ENCODE measurements around the gene AGMO. TPM values are rescaled to one million over a fixed set of nuclear protein-coding genes. Genes with fewer than 3 reads are reported as not detected.

Gene AGMO
- total RNA-seq, 4 donors from 2014 or later: 0.27 to 0.77 (median 0.64) TPM; not detected in 1

DNA sequence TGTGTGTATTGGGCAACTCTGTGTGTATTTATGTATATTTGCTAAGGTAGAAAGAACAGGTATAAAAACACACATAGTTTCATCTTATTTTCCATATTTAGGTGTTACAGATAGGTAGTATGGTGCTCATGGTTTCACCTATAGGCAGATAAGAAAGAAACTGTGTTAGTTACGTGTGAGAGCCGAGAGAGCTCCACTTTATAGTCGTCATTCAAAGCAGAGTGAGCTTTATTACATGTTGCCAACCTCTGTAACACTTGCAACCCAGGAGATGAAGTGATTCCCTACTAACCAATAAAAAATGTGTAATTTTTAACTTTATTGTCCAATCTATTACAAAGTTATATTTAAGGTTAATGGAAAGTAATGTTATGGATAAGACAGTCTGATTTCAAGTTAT, 121.3 kb downstream of the AGMO start:
- no peaks in the 10 kb centered on the region for H3K9me3 ChIP-seq
- H3K4me3 ChIP-seq: no peak overlapping the region
- no peaks in the 10 kb centered on the region for H3K36me3 ChIP-seq
- 95 to 100% methylated on average over 3 of the region's 3 CpGs for WGBS, 2 donors (ENCODE audit: low coverage in 1 of 2)
- H3K27ac ChIP-seq: no peak overlapping the region
- no peak for TF ChIP-seq EP300 (IDR thresholded peaks at IDR 0.05)
- TF ChIP-seq, protein P1, sequence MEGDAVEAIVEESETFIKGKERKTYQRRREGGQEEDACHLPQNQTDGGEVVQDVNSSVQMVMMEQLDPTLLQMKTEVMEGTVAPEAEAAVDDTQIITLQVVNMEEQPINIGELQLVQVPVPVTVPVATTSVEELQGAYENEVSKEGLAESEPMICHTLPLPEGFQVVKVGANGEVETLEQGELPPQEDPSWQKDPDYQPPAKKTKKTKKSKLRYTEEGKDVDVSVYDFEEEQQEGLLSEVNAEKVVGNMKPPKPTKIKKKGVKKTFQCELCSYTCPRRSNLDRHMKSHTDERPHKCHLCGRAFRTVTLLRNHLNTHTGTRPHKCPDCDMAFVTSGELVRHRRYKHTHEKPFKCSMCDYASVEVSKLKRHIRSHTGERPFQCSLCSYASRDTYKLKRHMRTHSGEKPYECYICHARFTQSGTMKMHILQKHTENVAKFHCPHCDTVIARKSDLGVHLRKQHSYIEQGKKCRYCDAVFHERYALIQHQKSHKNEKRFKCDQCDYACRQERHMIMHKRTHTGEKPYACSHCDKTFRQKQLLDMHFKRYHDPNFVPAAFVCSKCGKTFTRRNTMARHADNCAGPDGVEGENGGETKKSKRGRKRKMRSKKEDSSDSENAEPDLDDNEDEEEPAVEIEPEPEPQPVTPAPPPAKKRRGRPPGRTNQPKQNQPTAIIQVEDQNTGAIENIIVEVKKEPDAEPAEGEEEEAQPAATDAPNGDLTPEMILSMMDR (IDR thresholded peaks at IDR 0.05): no peak
- TF ChIP-seq POLR2A (IDR thresholded peaks at IDR 0.05): no peak
- TF ChIP-seq POLR2AphosphoS5 (IDR thresholded peaks at IDR 0.05): no peak
- no peaks in the 10 kb centered on the region for H3K27me3 ChIP-seq
- no peaks in the 10 kb centered on the region for H3K4me1 ChIP-seq
- ATAC-seq: no peak

DNA sequence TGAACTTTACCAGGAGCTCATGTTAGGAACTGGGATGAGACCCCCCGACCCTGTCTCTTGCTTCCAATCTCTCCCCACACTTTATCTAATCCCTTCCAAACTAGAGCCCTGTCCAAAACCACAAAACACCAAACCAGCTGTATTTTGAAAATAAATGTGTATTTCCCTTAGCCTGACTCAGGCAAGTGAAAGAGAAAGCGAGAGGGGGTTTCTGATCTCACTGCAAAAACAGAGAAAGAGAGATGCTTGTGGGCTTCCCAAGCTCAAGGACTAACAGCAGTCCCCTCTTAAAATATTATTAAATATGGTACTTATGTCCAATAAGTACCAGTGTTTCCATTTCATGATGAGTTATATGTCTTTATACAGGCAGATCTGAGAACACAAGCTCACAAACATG, 122.0 kb downstream of the AGMO start:
- Histone ChIP-seq H3K27ac (no peak overlapping the region), H3K4me1 (no peaks in the 10 kb centered on the region), H3K27me3 (no peaks in the 10 kb centered on the region), H3K9me3 (no peaks in the 10 kb centered on the region), H3K36me3 (no peaks in the 10 kb centered on the region), H3K4me3 (no peak overlapping the region)
- ATAC-seq: no peak
- 69% methylated on average over 2 of the region's 2 CpGs; no CpG with 5 or more reads in 1 of the 2 donors for WGBS, 2 donors (ENCODE audit: low coverage in 1 of 2)
- TF ChIP-seq POLR2A (IDR thresholded peaks at IDR 0.05) (no peak), POLR2AphosphoS5 (IDR thresholded peaks at IDR 0.05) (no peak), EP300 (IDR thresholded peaks at IDR 0.05) (no peak)
- TF ChIP-seq, protein P1 (IDR thresholded peaks at IDR 0.05): no peak

DNA sequence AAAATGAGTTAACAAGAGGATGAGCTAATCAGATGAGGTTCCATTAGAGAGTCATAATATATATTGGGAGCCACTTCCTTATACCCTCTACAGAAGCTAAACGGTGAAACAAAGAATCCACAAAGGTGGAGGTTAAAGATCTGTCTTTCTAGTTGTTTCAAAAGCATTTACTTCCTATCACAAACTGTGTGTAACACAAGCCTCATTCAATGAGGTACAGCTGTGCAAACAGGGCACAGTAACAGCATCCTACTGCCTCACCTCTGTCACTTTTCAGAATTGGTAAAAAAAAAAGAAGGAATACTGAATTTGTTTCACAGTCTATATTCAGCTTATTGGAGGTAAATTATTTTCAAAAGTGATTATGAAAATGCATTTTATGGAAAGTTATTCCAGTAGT, 128.7 kb downstream of the AGMO start:
- Histone ChIP-seq H3K36me3 (no peaks in the 10 kb centered on the region), H3K27me3 (no peaks in the 10 kb centered on the region), H3K4me3 (no peak overlapping the region), H3K27ac (no peak overlapping the region), H3K9me3 (no peaks in the 10 kb centered on the region), H3K4me1 (no peaks in the 10 kb centered on the region)
- TF ChIP-seq POLR2A (IDR thresholded peaks at IDR 0.05) (no peak), EP300 (IDR thresholded peaks at IDR 0.05) (no peak), POLR2AphosphoS5 (IDR thresholded peaks at IDR 0.05) (no peak)
- TF ChIP-seq, protein P1 (IDR thresholded peaks at IDR 0.05): no peak
- 33 to 40% methylated on average over 1 of the region's 1 CpG for WGBS, 2 donors (ENCODE audit: low coverage in 1 of 2)
- no peak for ATAC-seq

DNA sequence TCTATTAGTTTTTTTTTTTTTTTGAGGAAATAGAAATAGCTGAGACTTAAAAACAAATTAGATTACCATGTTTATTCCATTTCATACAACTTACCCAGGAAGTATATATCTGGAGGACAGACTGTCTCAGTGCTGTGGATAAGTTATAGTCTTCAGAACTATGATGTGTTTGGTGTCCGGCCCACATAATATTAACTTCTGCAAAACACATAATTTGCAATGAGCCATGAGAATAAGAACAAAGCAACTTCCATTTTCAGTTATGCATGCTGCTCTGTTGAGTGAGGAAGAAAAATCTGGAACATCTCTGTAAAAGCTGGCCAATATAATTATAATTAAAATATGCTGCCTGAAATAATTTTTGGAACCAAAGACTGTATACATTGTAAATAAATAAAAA, 130.9 kb downstream of the AGMO start:
- H3K4me3 ChIP-seq: no peak overlapping the region
- H3K36me3 ChIP-seq: no peaks in the 10 kb centered on the region
- H3K4me1 ChIP-seq: no peaks in the 10 kb centered on the region
- no peak for TF ChIP-seq POLR2AphosphoS5 (IDR thresholded peaks at IDR 0.05)
- TF ChIP-seq, protein P1 (IDR thresholded peaks at IDR 0.05): no peak
- no peak for TF ChIP-seq EP300 (IDR thresholded peaks at IDR 0.05)
- no peak for TF ChIP-seq POLR2A (IDR thresholded peaks at IDR 0.05)
- 77 to 92% methylated on average over 1 of the region's 1 CpG for WGBS, 2 donors (ENCODE audit: low coverage in 1 of 2)
- H3K9me3 ChIP-seq: no peaks in the 10 kb centered on the region
- no peak overlapping the region for H3K27ac ChIP-seq
- no peaks in the 10 kb centered on the region for H3K27me3 ChIP-seq
- ATAC-seq: no peak

DNA sequence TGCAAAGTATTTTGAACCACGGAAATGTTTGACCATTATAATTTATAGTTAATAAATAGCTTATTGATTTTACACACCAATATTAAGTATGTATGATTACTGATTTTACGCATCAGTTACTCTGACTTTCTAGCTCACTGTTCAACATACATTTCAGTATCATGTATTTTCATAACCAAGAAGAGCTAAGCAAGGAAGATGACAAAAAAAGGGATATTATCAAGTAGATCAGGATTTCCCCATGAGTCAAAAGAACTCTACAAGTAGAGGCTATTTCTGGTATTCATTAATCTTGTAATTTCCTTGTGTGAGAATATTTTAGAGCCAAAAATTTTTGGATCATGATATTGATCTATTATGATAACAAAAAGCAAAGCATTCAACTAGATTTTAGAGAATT, 131.6 kb downstream of the AGMO start:
- Histone ChIP-seq H3K4me3 (no peak overlapping the region), H3K27ac (no peak overlapping the region), H3K36me3 (no peaks in the 10 kb centered on the region), H3K4me1 (no peaks in the 10 kb centered on the region), H3K9me3 (no peaks in the 10 kb centered on the region), H3K27me3 (no peaks in the 10 kb centered on the region)
- WGBS, 2 donors (ENCODE audit: low coverage in 1 of 2): 91 to 100% methylated on average over 2 of the region's 2 CpGs
- no peak for ATAC-seq
- TF ChIP-seq, protein P1 (IDR thresholded peaks at IDR 0.05): no peak
- no peak for TF ChIP-seq POLR2AphosphoS5 (IDR thresholded peaks at IDR 0.05)
- no peak for TF ChIP-seq EP300 (IDR thresholded peaks at IDR 0.05)
- TF ChIP-seq POLR2A (IDR thresholded peaks at IDR 0.05): no peak

All from gastroesophageal sphincter (tissue), 4 donors.